Heart left ventricle (tissue), 13 donors: ENCODE data around the gene ACO1.

Source experiments
- POLR2A ChIP-seq, 2 donors: fragments of 450-650 bp; IDR thresholded peaks; one replicate each; pipeline ENCODE4 v1.6.1; 2017; ENCODE audit warnings: antibody characterized with exemption in 2 of 2, mild to moderate bottlenecking in 2 of 2, moderate library complexity in 2 of 2
- TF ChIP-seq, protein P1 (sequence below), 12 donors: fragments of 200-600 bp; sonication (generic) in 4 of 12; IDR thresholded peaks; one replicate each; pipeline versions ENCODE4 v1.5.0 to v1.8.0; 2018 to 2022; ENCODE audit warnings: antibody characterized with exemption in 12 of 12, mild to moderate bottlenecking in 5 of 12
- donor health status: ischemic (EF 13 %, LVEDD 7.1; RV severe dilation, severe dysfunction).
- donor health status: DM: no; HTN: yes; CAD: no.
- donor health status: DM: no; HTN: no; CAD: no.
- donor health status: ischemic (EF 25% LVEDD 6.9; RV normal size, moderate dysfunction).
- donor health status: ischemic (EF 25% LVEDD 5.7; RV mildly dilated, moderate dysfunction).
- donor health status: ischemic (EF 35%, LVEDD 5.7; RV mildly dilated, moderate dysfunction).
- donor health status: nonischemic (EF 11% LVEDD 7.7; RV severe dilation, severe dysfunction).
- donor health status: DM: yes; HTN: yes; CAD: no.
- donor health status: PGD.
- donor health status: ischemic (EF 29% LVEDD 5.4; RV normal size, mild dysfunction).
- donor health status: nonischemic (EF 23%, LVEDD 6.1; RV moderate dilation, normal function).

DNA sequence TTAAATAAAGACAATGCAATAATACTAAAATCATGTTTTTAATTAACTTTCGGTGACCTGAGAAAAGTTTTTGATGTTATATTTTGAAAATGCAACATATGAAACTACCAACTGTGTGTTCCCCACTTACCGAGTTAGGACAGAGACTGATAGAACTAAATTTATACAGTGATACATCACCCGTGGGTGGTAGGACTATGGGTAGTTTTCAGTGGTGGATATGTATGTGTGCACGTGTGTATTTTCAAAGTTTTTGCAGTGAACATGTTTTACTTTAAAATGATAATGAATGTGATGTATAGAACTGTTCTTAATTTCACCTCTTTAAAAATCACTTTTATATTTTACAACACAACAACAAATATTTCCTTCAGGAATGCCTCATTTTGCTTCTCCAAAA is 25.0 kb upstream of the ACO1 start:
- TF ChIP-seq, protein P1, sequence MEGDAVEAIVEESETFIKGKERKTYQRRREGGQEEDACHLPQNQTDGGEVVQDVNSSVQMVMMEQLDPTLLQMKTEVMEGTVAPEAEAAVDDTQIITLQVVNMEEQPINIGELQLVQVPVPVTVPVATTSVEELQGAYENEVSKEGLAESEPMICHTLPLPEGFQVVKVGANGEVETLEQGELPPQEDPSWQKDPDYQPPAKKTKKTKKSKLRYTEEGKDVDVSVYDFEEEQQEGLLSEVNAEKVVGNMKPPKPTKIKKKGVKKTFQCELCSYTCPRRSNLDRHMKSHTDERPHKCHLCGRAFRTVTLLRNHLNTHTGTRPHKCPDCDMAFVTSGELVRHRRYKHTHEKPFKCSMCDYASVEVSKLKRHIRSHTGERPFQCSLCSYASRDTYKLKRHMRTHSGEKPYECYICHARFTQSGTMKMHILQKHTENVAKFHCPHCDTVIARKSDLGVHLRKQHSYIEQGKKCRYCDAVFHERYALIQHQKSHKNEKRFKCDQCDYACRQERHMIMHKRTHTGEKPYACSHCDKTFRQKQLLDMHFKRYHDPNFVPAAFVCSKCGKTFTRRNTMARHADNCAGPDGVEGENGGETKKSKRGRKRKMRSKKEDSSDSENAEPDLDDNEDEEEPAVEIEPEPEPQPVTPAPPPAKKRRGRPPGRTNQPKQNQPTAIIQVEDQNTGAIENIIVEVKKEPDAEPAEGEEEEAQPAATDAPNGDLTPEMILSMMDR (IDR thresholded peaks at IDR 0.05) = no peak
- no peak for TF ChIP-seq POLR2A (IDR thresholded peaks at IDR 0.05)
